GM18519 (cell line): ENCODE data around the gene TOMM7.
A peak's percentile ranks its signal among the peaks of the same experiment; 100 is the strongest.
"Not testable (repeated sequence)": the region's sequence is repeated elsewhere in the genome, so short reads cannot be mapped to it uniquely, and the experiment has no call there.

Source experiments
- ATAC-seq: cut with Tn5 transposase; IDR thresholded peaks from one replicate; pipeline ENCODE4 v1.9.1; 2021; ENCODE audit warnings: mild to moderate bottlenecking, moderate library complexity; ENCODE audit not compliant: unreplicated experiment, low FRiP score

The TOMM7 gene

GRCh38 chr7:22854158-22855048 is 31.8 kb upstream of the TOMM7 start:
- ATAC-seq, result peak; percentile 76

- peak; percentile 23 for ATAC-seq
These were observed 31.1 kb upstream of the TOMM7 start for GRCh38 chr7:22853674-22854157.

- ATAC-seq, result no peak
These were observed 30.5 kb upstream of the TOMM7 start for GRCh38 chr7:22853138-22853537.

- ATAC-seq, result no peak
These were observed 28.5 kb upstream of the TOMM7 start for GRCh38 chr7:22851145-22851544.

GRCh38 chr7:22850394-22850793 is 27.7 kb upstream of the TOMM7 start:
- ATAC-seq, result not testable (repeated sequence)

GRCh38 chr7:22849662-22850061 is 27.0 kb upstream of the TOMM7 start:
- no peak for ATAC-seq

GRCh38 chr7:22849172-22849571 is 26.5 kb upstream of the TOMM7 start:
- no peak for ATAC-seq

GRCh38 chr7:22846961-22847360 is 24.3 kb upstream of the TOMM7 start:
- ATAC-seq, result no peak

- no peak for ATAC-seq
These were observed 22.7 kb upstream of the TOMM7 start for GRCh38 chr7:22845221-22845834.

- ATAC-seq, result no peak
These were observed 21.1 kb upstream of the TOMM7 start for GRCh38 chr7:22843681-22844309.

GRCh38 chr7:22842973-22843372 is 20.3 kb upstream of the TOMM7 start:
- ATAC-seq, result no peak

- no peak for ATAC-seq
These were observed 19.8 kb upstream of the TOMM7 start for GRCh38 chr7:22842383-22842941.

GRCh38 chr7:22841954-22842353 is 19.3 kb upstream of the TOMM7 start:
- no peak for ATAC-seq

- ATAC-seq, result no peak
These were observed 14.7 kb upstream of the TOMM7 start for GRCh38 chr7:22837308-22837707.

- not testable (repeated sequence) for ATAC-seq
These were observed 13.9 kb upstream of the TOMM7 start for GRCh38 chr7:22836506-22836905.

GRCh38 chr7:22833957-22834356 is 11.3 kb upstream of the TOMM7 start:
- ATAC-seq, result no peak

- ATAC-seq, result no peak
These were observed 10.6 kb upstream of the TOMM7 start for GRCh38 chr7:22833113-22833855.

- ATAC-seq, result no peak
These were observed 9.8 kb upstream of the TOMM7 start for GRCh38 chr7:22832401-22832800.

- no peak for ATAC-seq
These were observed 9.1 kb upstream of the TOMM7 start for GRCh38 chr7:22831602-22832305.

- no peak for ATAC-seq
These were observed 4.9 kb upstream of the TOMM7 start for GRCh38 chr7:22827563-22827962.
